OCI-M2 (cell line): ENCODE data around the gene DGKB.

Experiments
- DNase-seq: peaks from one replicate; lab custom pipeline; 2025; ENCODE audit not compliant: unreplicated experiment; lab: John Stamatoyannopoulos, UW

Gene DGKB

DNA sequence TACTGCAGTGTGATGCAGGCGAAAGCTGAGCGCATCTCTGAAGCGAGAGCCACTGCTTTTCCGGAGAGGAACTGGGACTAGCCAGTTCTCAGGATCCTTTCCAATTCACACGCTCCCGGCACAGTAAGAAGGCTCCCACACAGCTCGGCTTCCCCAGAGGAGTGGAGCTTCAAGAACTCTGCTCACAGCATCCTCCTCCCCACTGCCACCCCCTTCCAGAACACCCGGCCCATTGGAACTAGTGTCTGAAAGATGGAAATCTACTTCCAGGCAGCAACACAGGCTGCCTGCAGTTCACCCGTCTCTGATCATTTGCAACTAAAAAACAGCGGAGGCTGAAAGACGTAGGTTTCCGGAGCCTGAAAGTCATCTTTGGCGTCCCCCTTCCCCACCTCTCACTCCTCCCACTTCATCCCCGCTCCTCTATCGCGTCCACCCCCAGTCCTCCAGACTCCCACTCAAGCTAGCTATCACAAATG, at the start of gene DGKB:
TSS of gene DGKB (minus strand) at position 163 of the 479 bp plus-strand sequence.
- no peak for DNase-seq

DNA sequence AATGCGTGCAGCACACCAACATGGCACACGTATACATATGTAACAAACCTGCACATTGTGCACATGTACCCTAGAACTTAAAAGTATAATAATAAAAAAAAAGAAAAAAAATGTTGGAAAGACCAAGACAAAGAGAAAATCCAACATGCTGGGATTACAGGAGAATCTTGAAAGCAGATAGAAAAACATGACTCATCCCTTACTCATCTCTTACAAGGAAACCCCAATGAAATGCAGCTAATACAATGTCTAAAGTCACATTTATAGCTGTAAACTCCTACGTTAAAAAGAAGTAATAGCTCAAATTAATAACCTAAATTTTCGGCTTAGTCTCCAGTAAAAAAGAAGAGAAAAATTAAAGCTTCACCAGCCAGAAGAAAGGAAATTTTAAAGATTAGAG, 47.5 kb upstream of the DGKB start:
- DNase-seq, result no peak

DNA sequence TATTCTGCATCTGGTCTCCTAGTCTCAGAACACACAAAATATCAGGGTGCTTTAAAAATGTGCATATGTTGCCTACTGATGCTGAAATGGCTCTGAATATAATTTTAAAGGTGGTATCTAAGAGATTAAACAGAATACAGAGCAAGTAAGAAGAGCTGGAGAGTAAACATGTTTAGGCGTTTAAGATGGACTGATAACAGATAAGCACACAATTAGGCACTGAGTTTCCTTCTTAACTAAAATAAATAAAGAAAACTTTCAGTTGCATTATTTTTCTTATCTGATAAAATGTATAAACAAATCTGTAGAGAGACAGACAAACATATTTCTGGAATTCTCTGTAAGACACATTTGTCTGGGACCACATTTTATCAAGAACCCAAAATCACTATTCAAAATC, 35.6 kb upstream of the DGKB start:
- DNase-seq, result no peak

DNA sequence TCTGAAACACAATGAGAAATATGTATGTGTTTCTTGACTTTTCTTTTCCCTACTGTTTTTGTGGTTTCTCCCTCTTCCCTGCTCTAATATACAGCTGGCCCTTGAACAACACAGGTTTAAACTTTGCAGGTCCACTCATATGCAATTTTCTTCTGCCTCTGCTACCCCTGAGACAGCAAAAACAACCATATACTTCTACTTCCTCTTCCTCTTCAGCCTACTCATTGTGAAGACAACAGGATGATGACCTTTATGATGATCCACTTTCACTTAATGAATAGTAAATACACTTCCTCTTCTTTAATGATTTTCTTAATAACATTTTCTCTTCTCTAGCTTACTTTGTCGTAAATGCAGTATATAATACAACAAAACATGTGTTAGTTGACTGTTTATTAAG, 35.0 kb upstream of the DGKB start:
- DNase-seq, result no peak

DNA sequence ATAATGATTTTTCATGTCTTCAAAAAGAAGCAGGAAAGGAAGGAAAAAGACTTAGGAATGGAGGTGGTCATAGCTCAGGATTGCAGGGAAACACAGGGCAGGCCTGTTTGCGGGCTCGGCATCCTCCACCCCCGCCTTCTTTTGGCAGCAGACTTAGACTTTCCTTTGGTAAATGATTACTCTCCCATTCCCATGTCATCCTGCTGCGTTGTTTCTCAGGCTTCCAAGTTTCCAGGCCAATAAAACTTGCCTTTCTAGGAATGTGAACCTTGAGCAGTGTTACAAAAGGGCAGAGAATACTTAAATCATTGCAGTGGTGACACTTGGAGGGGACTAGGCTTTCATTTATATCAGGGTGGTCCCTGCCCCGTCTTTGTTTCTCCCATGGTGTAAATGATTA, 34.0 kb upstream of the DGKB start:
- no peak for DNase-seq

DNA sequence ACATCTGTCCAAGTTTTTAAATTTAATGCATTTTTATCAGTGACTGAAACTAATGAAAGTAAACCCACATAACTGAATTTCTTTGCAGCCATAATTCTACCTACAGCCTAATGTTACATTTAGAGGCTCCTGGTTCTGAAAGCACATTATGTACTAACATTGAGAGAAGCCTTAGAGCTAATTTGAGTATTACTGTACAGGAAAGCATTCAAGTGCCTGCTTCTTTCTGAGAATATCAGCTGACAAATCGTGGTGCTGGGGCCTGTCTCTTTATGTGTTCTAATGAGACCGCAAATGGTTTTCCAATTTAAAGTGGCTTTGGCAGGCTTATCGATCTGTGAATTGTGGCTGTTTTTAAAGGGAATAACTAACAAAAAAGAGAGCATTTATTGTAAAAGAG, 32.3 kb upstream of the DGKB start:
- DNase-seq, result no peak

DNA sequence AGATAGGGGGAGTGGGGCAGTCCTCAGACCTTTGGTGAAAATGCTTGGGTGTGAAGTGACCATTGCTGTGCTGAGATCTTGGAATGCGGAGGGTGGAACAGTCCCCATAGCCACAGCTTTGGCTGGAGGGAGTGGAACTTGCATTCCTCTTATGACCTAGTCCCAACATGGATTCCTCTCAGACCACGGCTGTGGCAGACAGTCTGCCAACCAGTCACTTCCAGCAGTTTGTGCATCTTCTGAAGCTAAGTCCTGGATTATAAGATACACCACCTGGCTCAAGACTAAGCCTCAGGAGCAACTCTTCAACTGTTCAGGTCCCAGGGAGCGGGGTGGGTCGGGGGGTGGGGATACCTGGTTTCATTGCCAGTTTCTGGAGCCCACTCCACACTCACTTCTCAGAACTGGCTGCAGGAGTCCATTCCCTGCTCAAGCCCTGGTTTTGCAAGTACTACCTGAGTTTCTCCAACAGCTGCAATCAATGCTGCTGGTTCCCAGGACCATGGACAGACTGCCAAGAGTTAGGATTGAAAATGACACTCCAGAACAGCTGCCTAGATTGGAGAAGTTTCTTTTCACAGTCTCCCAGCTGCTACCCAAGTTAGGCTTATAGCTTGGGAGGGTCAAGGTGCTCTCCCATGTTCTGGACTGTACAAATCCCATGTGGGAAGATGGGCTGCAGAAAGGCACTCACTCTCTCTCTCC, 29.1 kb upstream of the DGKB start:
- DNase-seq, result no peak

DNA sequence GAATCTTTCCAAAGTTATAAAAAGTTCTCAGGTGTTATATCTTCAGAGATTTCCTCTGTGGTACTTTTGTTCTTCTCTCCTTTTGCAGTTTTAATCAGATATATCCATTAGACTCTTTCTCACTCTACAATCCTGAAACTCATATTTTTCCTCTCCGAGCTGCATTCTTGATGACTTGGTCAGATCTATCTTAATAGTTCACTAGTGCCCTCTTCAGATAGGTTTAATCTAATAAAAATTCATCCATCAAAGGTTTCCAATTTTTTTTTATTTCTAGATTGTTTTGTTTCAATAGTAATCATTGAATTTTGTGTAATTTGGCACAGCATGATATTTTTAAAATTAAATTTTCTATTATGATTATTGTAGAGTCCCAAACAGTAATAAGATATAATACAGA, 21.8 kb upstream of the DGKB start:
- DNase-seq, result no peak

DNA sequence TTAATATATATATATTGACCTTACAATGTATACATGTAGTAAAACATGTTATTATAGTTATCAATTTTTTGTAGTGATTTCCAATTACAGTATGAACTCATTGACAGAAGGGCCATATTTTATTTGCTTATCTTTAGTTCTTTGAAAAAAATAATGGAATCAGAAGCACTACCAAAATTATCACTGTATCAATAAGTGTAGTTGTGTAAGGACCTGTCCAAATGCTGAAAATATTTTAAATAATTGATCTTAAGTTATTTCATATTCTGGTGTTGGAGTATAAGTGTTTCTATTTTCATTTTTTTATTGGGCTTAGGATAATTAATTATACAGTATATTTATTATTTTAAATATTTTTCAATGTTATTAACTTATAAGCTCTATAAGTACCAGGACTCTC, 8.5 kb upstream of the DGKB start:
- DNase-seq, result no peak

DNA sequence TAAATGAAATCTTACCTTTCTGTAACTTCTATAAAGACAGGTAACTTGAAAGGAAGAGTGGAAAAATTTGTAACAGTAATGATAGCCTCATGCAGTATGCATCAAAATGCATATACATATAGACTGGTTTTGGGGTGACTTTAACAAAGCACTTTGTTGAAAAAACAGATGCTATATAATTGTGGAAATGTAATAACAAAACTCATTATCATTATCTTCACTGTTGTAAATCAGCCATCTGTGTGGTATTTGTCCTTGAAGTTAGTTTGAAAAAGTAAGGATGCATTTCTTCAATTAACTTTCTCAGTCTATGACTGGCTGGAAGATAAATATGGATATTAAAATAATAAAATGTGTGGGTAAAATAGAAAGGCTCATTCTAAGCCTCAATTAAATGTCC, 6.1 kb upstream of the DGKB start:
- DNase-seq, result no peak

DNA sequence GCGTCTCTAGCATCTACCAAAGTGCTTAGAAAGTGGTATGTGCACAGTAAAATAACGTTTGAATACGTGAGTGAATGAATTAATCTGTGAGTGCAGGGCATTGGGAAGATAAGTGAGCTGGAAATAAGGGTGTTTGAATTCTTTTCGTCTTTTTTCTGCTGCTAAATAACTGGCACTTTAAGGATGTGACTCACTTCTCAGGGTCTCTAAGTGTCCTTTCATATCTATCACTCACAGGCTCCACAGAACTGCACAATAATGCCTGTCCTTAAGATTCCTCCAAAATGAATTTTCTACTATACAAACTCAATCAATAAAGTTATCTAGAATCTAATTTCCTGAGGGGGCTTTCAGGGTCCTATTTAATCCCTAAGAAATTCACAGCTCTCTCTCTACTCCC, 3.2 kb upstream of the DGKB start:
- peak; percentile 31 for DNase-seq

DNA sequence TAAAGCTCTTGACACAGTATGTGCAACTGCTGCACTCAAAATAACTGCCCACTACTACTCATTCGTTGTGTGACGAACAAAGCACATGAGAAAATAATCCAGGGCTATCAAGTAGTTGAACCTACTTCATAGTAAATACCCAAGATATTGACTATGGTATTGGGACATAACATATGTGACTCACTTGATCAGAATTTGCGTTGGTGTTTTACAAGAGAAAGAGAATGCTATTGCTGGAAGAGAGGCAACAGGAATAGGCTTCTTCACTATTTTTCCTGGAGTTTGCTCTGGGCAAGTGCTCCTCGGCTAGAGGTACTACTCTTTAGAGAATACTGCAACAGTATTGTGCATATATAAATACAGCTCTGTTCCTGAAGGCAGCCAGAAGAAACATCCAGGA, 2.5 kb downstream of the DGKB start:
- DNase-seq, result no peak

DNA sequence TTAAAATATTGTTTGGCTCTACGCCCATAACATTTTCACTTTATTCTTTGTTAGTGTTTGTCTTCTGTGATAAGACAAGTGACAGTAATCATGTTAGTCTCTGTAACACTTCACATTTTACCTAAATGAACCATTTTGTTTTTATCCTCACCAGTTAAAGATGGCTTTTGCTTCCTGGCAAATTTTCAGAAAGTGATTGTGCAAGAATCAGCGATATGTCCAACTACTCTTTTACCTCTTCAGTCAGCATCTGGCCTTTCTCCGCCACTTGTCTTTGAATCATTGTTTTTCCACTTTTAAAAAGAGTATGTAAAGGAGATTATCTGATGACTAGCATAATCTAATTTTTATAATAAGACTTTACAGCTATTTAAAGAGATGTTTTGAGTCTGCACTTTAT, 3.5 kb downstream of the DGKB start:
- DNase-seq, result no peak

DNA sequence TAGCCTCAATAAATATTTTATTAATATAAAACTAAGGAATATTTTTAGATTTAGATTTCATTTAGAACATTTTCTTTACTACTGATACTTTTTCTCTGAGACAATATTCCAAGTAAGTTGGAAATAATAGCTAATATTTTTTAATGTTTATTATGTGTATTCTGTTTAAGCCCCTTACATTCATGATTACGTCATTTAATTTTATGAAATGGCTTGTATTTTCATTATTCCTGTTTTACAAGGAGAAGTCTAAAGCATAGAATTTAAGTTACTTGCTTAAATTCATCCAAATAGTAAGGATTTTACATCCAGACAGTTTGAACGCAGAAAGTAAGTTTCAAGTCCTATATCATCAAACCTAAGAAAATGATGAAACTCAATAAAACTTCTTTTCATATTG, 6.1 kb downstream of the DGKB start:
- no peak for DNase-seq

DNA sequence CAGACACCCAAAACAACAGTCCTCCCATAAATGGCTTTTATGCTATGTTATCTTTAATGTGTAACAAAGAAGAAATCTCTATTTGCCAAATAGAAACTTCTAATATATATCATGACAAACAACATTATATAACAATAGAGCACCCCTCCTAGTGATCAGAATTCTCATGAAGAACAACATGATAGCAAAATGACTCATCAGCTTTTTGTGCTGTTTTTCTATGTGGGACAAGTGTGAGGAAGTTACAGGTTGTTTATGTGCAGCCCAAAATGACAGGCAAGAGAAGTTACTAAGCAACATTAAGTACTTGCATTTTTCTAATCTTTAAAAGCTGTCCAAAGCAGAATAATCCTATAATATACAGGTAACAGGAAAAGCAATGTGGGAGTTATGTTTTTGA, 7.7 kb downstream of the DGKB start:
- DNase-seq, result no peak

DNA sequence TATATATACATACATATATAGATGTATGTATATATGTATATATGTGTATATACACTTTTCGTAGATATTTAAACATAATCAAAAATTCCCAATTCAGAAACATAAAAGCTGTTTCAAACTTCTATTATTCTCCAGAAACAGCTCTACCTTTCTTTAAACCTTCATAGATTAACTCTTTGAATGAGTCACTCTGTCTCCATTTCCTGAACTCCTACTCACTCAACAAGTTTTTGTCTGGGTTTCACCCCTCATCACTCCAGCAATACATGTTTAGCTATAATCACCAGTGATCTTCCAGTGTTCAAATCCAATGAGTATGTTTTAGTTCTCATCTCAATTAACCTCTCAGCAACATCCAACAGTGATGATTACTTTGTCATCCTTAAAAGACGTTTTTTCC, 9.6 kb downstream of the DGKB start:
- DNase-seq, result no peak

DNA sequence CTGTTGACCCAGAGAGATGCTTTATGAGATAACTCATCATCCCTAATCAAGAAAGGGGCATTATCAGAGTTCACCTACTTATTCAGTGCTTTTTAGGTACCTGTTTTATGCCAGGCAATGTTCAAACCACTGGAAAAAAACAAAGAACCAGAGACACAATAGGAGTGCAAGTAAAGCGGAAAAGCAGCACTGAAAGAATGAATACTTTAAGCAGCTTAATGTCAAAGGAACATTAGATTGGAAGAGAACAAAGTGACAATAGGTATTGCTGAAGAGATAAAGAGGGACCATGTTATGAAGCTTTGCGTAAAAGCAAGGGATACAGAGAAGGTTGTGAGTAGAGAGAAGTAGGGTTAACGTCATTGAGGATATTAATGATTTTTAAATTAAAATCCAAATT, 11.3 kb downstream of the DGKB start:
- DNase-seq, result no peak

DNA sequence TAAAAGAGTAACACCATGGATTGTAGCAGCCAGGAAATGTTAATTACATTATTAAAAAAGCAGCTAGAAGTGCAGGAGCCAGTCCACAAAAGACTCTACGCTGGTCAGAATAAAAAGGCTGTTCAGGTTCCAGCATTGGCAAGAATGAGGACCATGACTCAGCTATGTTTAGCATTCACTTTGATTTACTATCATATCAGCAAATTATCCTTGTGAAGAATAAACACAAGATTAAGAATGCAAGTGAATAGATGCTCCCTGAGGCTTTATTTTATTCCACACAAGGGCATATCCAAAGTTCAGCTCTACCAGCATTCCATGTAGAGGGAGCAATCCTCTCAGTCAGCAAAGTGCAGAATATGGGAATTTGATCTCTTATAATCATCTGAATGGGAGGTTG, 13.6 kb downstream of the DGKB start:
- DNase-seq, result no peak

DNA sequence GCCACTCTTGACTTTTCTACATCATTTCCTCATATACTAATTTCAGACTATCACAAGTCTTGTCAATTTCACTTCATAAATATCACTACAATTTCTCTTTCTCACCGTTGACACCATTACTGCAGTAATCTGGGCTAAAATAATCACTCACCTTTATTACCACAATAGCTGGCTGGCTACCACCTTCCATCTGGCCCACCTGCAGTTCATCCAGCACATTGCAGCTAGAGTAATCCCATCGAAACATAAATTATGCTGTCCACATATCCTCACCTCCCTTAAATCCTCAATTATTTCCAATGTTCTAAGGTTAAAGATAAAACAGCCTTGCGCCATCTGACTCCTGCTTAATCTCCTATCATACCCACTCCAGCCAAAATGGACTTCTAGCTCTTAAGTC, 16.0 kb downstream of the DGKB start:
- no peak for DNase-seq

DNA sequence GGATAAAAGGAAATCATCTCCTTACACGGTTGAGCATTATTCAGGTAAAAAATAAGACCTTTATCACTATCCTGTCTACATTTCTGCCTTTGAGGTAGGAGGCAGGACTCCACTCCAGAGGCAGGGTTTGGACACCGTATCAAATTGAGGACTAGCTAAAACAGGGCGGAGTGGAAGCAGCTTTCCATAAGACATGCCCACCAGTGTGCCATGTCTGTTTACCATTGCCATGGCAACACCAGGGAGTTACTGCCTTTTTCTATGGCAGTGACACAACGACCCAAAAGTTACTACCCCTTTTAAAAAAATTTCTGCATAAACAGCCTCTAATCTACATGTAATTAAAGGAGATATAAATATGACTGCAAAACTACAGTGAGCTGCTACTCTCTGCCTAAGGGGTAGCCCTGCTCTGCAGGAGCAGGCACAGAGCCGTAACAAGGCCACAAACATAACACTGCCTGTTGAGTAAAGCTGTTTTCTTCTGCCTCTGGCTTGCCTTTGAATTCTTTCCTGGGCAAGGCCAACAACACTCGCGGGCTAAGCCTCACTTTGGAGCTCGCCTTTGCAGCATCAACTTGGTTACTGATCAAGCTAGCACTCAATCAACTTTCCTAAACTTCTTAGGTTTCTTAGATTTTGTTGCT, 26.5 kb downstream of the DGKB start:
- DNase-seq, result no peak

DNA sequence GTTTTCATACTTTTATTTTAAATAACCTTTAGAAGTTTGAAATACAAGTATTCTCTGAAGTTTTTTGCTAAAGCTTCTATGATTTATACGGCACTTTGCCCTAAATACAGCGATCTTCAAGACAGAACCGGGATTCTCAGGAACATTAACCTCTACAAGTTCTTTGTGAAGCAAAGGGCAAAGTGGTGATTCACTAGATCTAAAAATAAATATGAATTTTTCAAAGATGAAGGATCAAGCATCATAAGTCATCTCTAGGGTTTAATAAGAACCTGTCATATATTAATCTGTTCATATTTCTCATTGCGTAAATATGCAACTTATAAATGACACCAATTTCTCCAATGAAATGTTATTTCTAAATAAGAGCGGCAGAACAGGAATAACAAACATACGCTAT, 30.7 kb downstream of the DGKB start:
- no peak for DNase-seq

DNA sequence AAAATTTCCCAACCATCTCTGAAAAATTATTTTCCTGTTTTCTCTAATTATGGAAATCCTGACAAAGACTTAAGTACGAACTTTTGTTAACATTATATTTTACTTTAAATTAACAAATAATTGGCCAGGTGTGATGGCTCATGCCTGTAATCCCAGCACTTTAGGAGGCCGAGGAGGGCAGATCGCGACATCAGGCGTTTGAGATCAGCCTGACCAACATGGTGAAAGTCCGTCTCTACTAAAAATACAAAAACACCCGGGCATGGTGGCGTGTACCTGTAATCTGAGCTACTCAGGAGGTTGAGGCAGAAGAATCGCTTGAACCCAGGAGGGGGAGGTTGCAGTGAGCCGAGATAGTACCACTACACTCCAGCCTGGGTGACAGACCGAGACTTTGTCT, 32.2 kb downstream of the DGKB start:
- DNase-seq, result no peak

DNA sequence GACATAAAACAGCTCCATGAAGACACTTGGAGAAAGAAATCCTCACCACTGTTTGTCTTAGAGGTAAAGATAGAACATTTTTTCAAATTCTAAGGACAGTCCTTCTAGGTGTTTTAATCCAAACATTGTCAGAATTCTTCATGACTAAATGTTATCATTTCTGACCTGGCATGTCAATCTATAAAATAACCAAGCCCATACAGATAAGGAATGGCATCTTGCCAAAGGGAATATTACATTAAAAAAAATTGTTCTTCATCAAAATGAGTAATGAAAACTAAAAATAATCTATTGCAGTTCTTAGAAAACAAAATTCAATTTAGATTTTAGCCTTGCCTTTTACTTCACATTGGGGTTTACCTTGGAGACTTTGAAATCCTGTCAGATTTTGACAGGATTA, 33.6 kb downstream of the DGKB start:
- DNase-seq, result no peak
